ENCODE results near the gene HDAC4.

GRCh38 chr2:239053801-239054503, 346.9 kb downstream of the HDAC4 start:
- no peak for TF ChIP-seq CTCF (IDR thresholded peaks at IDR 0.05; ENCODE audit: low read length)
- TF ChIP-seq EZH2 (optimal IDR thresholded peaks at IDR 0.05; ENCODE audit: low read depth, low read length), result no peak
